NB4 (cell line): ENCODE data around the gene SPTY2D1.
"Not testable (repeated sequence)": the region's sequence is repeated elsewhere in the genome, so short reads cannot be mapped to it uniquely, and the experiment has no call there.

ENCODE experiments used
- DNase-seq: peaks from one replicate; pipeline ENCODE4 v3.0.0; 2010; ENCODE audit warnings: low read depth
- H3K4me3 ChIP-seq: one replicate; pipeline ENCODE4 v1.5.1; 2011; ENCODE audit warnings: mild to moderate bottlenecking, low read depth, low read length, moderate library complexity
- MYC ChIP-seq: IDR thresholded peaks from 2 replicates; pipeline ENCODE4 v1.6.1; 2011; ENCODE audit warnings: low read depth, low read length
- POLR2A ChIP-seq: IDR thresholded peaks from 2 replicates; pipeline ENCODE4 v1.6.1; 2011; ENCODE audit warnings: mild to moderate bottlenecking; ENCODE audit not compliant: insufficient read length; ENCODE audit errors: extremely low read depth
- TF ChIP-seq, protein P1 (sequence below): IDR thresholded peaks from one replicate; pipeline ENCODE4 v1.5.1; 2012; ENCODE audit warnings: low read depth, low read length
- TF ChIP-seq, protein P2 (sequence below): IDR thresholded peaks from 2 replicates; pipeline ENCODE4 v1.6.1; 2011; ENCODE audit warnings: low read depth, low read length

SPTY2D1 gene

GRCh38 chr11:18634140-18635032 is at the start of gene SPTY2D1:
TSS of gene SPTY2D1 (minus strand) at chr11:18634342. CDS start at chr11:18634257, 85 bp downstream.
- TF ChIP-seq, protein P1, sequence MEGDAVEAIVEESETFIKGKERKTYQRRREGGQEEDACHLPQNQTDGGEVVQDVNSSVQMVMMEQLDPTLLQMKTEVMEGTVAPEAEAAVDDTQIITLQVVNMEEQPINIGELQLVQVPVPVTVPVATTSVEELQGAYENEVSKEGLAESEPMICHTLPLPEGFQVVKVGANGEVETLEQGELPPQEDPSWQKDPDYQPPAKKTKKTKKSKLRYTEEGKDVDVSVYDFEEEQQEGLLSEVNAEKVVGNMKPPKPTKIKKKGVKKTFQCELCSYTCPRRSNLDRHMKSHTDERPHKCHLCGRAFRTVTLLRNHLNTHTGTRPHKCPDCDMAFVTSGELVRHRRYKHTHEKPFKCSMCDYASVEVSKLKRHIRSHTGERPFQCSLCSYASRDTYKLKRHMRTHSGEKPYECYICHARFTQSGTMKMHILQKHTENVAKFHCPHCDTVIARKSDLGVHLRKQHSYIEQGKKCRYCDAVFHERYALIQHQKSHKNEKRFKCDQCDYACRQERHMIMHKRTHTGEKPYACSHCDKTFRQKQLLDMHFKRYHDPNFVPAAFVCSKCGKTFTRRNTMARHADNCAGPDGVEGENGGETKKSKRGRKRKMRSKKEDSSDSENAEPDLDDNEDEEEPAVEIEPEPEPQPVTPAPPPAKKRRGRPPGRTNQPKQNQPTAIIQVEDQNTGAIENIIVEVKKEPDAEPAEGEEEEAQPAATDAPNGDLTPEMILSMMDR, result no peak
- TF ChIP-seq, protein P2, sequence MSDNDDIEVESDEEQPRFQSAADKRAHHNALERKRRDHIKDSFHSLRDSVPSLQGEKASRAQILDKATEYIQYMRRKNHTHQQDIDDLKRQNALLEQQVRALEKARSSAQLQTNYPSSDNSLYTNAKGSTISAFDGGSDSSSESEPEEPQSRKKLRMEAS, result peak; percentile 94
- TF ChIP-seq POLR2A (peak; percentile 94), MYC (peak; percentile 94)
- H3K4me3 ChIP-seq, result peak within 1 kb of the TSS; percentile 98
- DNase-seq, result peak; percentile 99

DNA sequence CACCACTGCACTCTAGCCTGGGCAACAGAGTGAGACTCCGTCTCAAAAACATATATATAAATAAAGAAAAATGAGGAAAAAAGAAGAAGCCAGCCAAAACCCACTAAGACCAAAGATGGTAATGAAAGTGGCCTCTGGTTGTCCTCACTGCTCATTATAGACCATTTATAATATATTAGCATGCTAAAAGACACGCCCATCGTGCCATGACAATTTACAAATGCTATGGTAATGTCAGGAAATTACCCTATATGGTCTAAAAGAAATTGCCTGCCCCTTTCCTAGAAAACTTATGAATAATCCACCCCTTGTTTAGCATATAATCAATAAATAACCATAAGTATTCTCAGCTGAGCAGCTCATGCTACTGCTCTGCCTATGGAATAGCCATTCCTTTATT is 48.3 kb upstream of the SPTY2D1 start:
- TF ChIP-seq, protein P2, result no peak
- TF ChIP-seq POLR2A (no peak), MYC (no peak)
- TF ChIP-seq, protein P1, result no peak
- H3K4me3 ChIP-seq, result no peak overlapping the region
- no peak for DNase-seq

GRCh38 chr11:18681949-18682348 is 47.8 kb upstream of the SPTY2D1 start:
- not testable (repeated sequence) for H3K4me3 ChIP-seq, DNase-seq

DNA sequence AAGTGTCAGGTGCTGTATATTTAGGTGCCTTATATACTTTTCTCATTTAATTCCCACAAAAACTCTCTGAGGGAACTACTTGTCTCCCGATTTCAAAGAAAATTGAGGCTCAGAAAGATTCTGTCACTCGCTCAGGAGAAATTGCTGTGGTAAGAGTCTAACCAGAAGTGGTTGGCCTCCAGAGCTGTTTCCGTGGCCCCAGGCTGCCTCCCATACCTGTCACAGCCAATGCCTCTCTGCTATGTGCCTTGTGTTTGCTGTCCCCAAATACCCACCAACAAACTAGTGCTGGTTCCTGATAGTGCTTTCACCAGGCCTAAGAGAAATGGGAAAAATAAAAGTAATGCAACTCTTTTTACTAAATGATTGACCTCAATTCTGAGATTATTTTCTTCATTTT is 43.4 kb upstream of the SPTY2D1 start:
- no peak for DNase-seq
- TF ChIP-seq, protein P1, result no peak
- TF ChIP-seq, protein P2, result no peak
- TF ChIP-seq MYC (no peak), POLR2A (no peak)
- H3K4me3 ChIP-seq, result no peak overlapping the region

GRCh38 chr11:18676803-18677202 is 42.7 kb upstream of the SPTY2D1 start:
- no peak overlapping the region for H3K4me3 ChIP-seq
- TF ChIP-seq, protein P2, result no peak
- TF ChIP-seq POLR2A (no peak), MYC (no peak)
- TF ChIP-seq, protein P1, result no peak
- DNase-seq, result no peak

DNA sequence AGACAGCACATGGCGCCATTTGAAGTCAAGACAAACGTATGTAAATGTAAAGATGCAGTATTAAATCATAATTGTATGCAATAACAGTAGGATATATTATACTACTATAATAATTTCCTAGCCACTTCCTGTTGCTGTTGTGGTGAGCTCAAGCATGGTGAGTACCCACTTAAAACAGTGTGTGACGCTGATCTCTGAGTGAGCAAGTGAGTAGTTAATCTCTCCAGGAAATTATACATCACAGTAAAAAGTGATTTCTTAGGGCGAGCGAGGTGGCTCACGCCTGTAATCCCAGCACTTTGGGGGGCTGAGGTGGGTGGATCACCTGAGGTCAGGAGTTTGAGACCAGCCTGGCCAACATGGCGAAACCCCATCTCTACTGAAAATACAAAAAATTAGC is 38.1 kb upstream of the SPTY2D1 start:
- not testable (repeated sequence) for H3K4me3 ChIP-seq
- DNase-seq, result peak; percentile 22

GRCh38 chr11:18671246-18671645 is 37.1 kb upstream of the SPTY2D1 start:
- TF ChIP-seq MYC (no peak), POLR2A (no peak)
- TF ChIP-seq, protein P1, result no peak
- TF ChIP-seq, protein P2, result no peak
- no peak for DNase-seq
- no peak overlapping the region for H3K4me3 ChIP-seq
